SK-N-SH treated with all-trans-retinoic acid at 6 μM for 48 hours (cell line): ENCODE results near the gene GJA3.
A peak's percentile ranks its signal among the peaks of the same experiment; 100 is the strongest.

Source experiments
- ATAC-seq: fragments of 200-7000 bp; cut with Tn5 transposase; 3 replicates; pipeline ENCODE4 v1.9.1; 2020; ENCODE audit warnings: mild to moderate bottlenecking, moderate library complexity
- ARNTL ChIP-seq: fragments of 450-650 bp; formaldehyde crosslinking; IDR thresholded peaks from 2 replicates; pipeline ENCODE4 v1.5.0; 2020; ENCODE audit warnings: low read depth, mild to moderate bottlenecking, moderate library complexity, borderline replicate concordance
- BACH2 ChIP-seq: fragments of 250-450 bp; sonication (Bioruptor Pico); IDR thresholded peaks from 2 replicates; pipeline ENCODE4 v1.9.0; 2021; ENCODE audit warnings: mild to moderate bottlenecking, borderline replicate concordance
- CREB5 ChIP-seq: fragments of 250-450 bp; sonication (Bioruptor Pico); IDR thresholded peaks from 2 replicates; pipeline ENCODE4 v1.5.1; 2020; ENCODE audit warnings: low read depth, mild to moderate bottlenecking, moderate library complexity
- CSRNP3 ChIP-seq: fragments of 250-450 bp; sonication (Bioruptor Pico); IDR thresholded peaks from 2 replicates; pipeline ENCODE4 v1.5.1; 2021; ENCODE audit warnings: mild to moderate bottlenecking, moderate library complexity
- ESRRG ChIP-seq: fragments of 250-450 bp; sonication (Bioruptor Pico); IDR thresholded peaks from 2 replicates; pipeline ENCODE4 v1.6.1; 2021; ENCODE audit warnings: mild to moderate bottlenecking
- GLIS3 ChIP-seq: fragments of 250-450 bp; sonication (Bioruptor Pico); IDR thresholded peaks from 2 replicates; pipeline ENCODE4 v1.5.0; 2020; ENCODE audit warnings: mild to moderate bottlenecking, moderate library complexity
- ISL1 ChIP-seq: fragments of 250-450 bp; sonication (Bioruptor Pico); IDR thresholded peaks from 2 replicates; pipeline ENCODE4 v2.1.2; 2022; ENCODE audit warnings: mild to moderate bottlenecking, moderate library complexity
- OSR1 ChIP-seq: fragments of 250-450 bp; sonication (Bioruptor Pico); IDR thresholded peaks from 2 replicates; pipeline ENCODE4 v1.8.0; 2022; ENCODE audit warnings: moderate library complexity, mild to moderate bottlenecking, inconsistent platforms
- PATZ1 ChIP-seq: fragments of 250-450 bp; sonication (Bioruptor Pico); IDR thresholded peaks from 2 replicates; pipeline ENCODE4 v1.8.0; 2020; ENCODE audit warnings: mild to moderate bottlenecking, moderate library complexity, borderline replicate concordance
- POU6F1 ChIP-seq: fragments of 250-450 bp; sonication (Bioruptor Pico); IDR thresholded peaks from 2 replicates; pipeline ENCODE4 v1.8.0; 2021; ENCODE audit warnings: low read depth, mild to moderate bottlenecking, moderate library complexity, borderline replicate concordance
- PPARA ChIP-seq: fragments of 250-450 bp; sonication (Bioruptor Pico); IDR thresholded peaks from 2 replicates; pipeline ENCODE4 v1.5.0; 2020; ENCODE audit warnings: mild to moderate bottlenecking, borderline replicate concordance
- RARB ChIP-seq: fragments of 250-450 bp; sonication (Bioruptor Pico); IDR thresholded peaks from 2 replicates; pipeline ENCODE4 v1.8.0; 2021; ENCODE audit warnings: mild to moderate bottlenecking, moderate library complexity
- SNAI2 ChIP-seq: fragments of 250-450 bp; sonication (Bioruptor Pico); IDR thresholded peaks from 2 replicates; pipeline ENCODE4 v1.5.0; 2020; ENCODE audit warnings: mild to moderate bottlenecking, moderate library complexity
- TCF4 ChIP-seq: fragments of 250-450 bp; sonication (Bioruptor Pico); IDR thresholded peaks from 2 replicates; pipeline ENCODE4 v1.8.0; 2021; ENCODE audit warnings: mild to moderate bottlenecking, moderate library complexity, borderline replicate concordance
- TOX ChIP-seq: fragments of 250-450 bp; sonication (Bioruptor Pico); IDR thresholded peaks from 2 replicates; pipeline ENCODE4 v1.8.0; 2021; ENCODE audit warnings: mild to moderate bottlenecking, moderate library complexity, borderline replicate concordance
- ZC3H10 ChIP-seq: fragments of 250-450 bp; sonication (Bioruptor Pico); IDR thresholded peaks from 2 replicates; pipeline ENCODE4 v1.5.1; 2021; ENCODE audit warnings: mild to moderate bottlenecking, moderate library complexity
- ZFP3 ChIP-seq: fragments of 250-450 bp; sonication (Bioruptor Pico); IDR thresholded peaks from 2 replicates; pipeline ENCODE4 v1.5.0; 2020; ENCODE audit warnings: mild to moderate bottlenecking, moderate library complexity
- ZFP30 ChIP-seq: fragments of 450-650 bp; formaldehyde crosslinking; IDR thresholded peaks from 2 replicates; pipeline ENCODE4 v1.5.0; 2022; ENCODE audit warnings: mild to moderate bottlenecking, moderate library complexity
- ZNF565 ChIP-seq: fragments of 450-650 bp; formaldehyde crosslinking; conservative IDR thresholded peaks from 2 replicates; pipeline ENCODE4 v1.5.0; 2020; ENCODE audit warnings: low read depth, mild to moderate bottlenecking, moderate library complexity
- ZNF70 ChIP-seq: fragments of 450-650 bp; formaldehyde crosslinking; IDR thresholded peaks from 2 replicates; pipeline ENCODE4 v1.5.0; 2020; ENCODE audit warnings: mild to moderate bottlenecking, moderate library complexity
- ZNF8 ChIP-seq: fragments of 450-650 bp; formaldehyde crosslinking; IDR thresholded peaks from 2 replicates; pipeline ENCODE4 v1.5.0; 2020; ENCODE audit warnings: mild to moderate bottlenecking, moderate library complexity
- TF ChIP-seq, protein P1 (sequence below): fragments of 250-450 bp; sonication (Bioruptor Pico); IDR thresholded peaks from 2 replicates; pipeline ENCODE4 v1.5.0; 2020; ENCODE audit warnings: mild to moderate bottlenecking, moderate library complexity

Gene GJA3

GRCh38 chr13:20160306-20161274 lies at the start of gene GJA3:
Gene GJA3 (minus strand): TSS chr13:20161052. CDS start chr13:20143288, 17,764 bp downstream.
- no peak for TF ChIP-seq RARB (CRISPR knock-in tag)
- TF ChIP-seq ESRRG, result no peak
- no peak for TF ChIP-seq PATZ1
- peak; percentile 29; the same call in 2 of the 3 replicates for ATAC-seq

- ATAC-seq, result no peak
- TF ChIP-seq, protein P1, sequence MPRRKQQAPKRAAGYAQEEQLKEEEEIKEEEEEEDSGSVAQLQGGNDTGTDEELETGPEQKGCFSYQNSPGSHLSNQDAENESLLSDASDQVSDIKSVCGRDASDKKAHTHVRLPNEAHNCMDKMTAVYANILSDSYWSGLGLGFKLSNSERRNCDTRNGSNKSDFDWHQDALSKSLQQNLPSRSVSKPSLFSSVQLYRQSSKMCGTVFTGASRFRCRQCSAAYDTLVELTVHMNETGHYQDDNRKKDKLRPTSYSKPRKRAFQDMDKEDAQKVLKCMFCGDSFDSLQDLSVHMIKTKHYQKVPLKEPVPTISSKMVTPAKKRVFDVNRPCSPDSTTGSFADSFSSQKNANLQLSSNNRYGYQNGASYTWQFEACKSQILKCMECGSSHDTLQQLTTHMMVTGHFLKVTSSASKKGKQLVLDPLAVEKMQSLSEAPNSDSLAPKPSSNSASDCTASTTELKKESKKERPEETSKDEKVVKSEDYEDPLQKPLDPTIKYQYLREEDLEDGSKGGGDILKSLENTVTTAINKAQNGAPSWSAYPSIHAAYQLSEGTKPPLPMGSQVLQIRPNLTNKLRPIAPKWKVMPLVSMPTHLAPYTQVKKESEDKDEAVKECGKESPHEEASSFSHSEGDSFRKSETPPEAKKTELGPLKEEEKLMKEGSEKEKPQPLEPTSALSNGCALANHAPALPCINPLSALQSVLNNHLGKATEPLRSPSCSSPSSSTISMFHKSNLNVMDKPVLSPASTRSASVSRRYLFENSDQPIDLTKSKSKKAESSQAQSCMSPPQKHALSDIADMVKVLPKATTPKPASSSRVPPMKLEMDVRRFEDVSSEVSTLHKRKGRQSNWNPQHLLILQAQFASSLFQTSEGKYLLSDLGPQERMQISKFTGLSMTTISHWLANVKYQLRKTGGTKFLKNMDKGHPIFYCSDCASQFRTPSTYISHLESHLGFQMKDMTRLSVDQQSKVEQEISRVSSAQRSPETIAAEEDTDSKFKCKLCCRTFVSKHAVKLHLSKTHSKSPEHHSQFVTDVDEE (CRISPR knock-in tag), result no peak
- TF ChIP-seq ZNF8 (CRISPR knock-in tag), result no peak
- no peak for TF ChIP-seq TOX
- TF ChIP-seq RARB (CRISPR knock-in tag), result no peak
- no peak for TF ChIP-seq ESRRG
- no peak for TF ChIP-seq BACH2
- no peak for TF ChIP-seq ZNF565
- no peak for TF ChIP-seq PPARA (CRISPR knock-in tag)
- no peak for TF ChIP-seq ZC3H10 (CRISPR knock-in tag)
- TF ChIP-seq ISL1, result no peak
- TF ChIP-seq TCF4 (CRISPR knock-in tag), result no peak
Observed at GRCh38 chr13:20209948-20210347, 49.1 kb upstream of the GJA3 start.

- TF ChIP-seq GLIS3 (CRISPR knock-in tag) (no peak), ZNF565 (no peak), ZNF8 (CRISPR knock-in tag) (no peak), ESRRG (no peak), ZFP30 (CRISPR knock-in tag) (no peak)
- no peak for ATAC-seq
Observed at GRCh38 chr13:20206698-20207235, 45.9 kb upstream of the GJA3 start.

GRCh38 chr13:20206065-20206697 lies 45.3 kb upstream of the GJA3 start:
- TF ChIP-seq CSRNP3 (CRISPR knock-in tag), result no peak
- TF ChIP-seq ZNF565, result no peak
- TF ChIP-seq, all 23 proteins: peak for 0
- no peak for ATAC-seq

GRCh38 chr13:20198781-20199180 lies 37.9 kb upstream of the GJA3 start:
- TF ChIP-seq SNAI2 (CRISPR knock-in tag), result no peak
- no peak for TF ChIP-seq ZC3H10 (CRISPR knock-in tag)
- TF ChIP-seq POU6F1 (CRISPR knock-in tag), result no peak
- no peak for TF ChIP-seq ARNTL (CRISPR knock-in tag)
- TF ChIP-seq ZNF70 (CRISPR knock-in tag), result no peak
- no peak for TF ChIP-seq GLIS3 (CRISPR knock-in tag)
- TF ChIP-seq ZFP30 (CRISPR knock-in tag), result no peak
- no peak for TF ChIP-seq BACH2
- no peak for TF ChIP-seq PPARA (CRISPR knock-in tag)
- no peak for TF ChIP-seq CSRNP3 (CRISPR knock-in tag)
- TF ChIP-seq TOX, result no peak
- no peak for TF ChIP-seq ZNF8 (CRISPR knock-in tag)
- TF ChIP-seq OSR1 (CRISPR knock-in tag), result no peak
- TF ChIP-seq ZNF565, result no peak
- no peak for TF ChIP-seq CREB5 (CRISPR knock-in tag)
- TF ChIP-seq ISL1, result no peak
- no peak for TF ChIP-seq ZFP3 (CRISPR knock-in tag)
- TF ChIP-seq, all 23 proteins: peak for 0

More at GRCh38 chr13:20198781-20199180, 37.9 kb upstream of the GJA3 start:
- ATAC-seq, result no peak
